IMR-90 (cell line): Measurements from ENCODE around the gene SPOCK3.

Source experiments
- BHLHE40 ChIP-seq: fragments of 150-350 bp; IDR thresholded peaks from 2 replicates; pipeline ENCODE4 v1.6.1; 2016; ENCODE audit warnings: mild to moderate bottlenecking, low read depth, low read length
- CEBPB ChIP-seq: IDR thresholded peaks from 2 replicates; pipeline ENCODE4 v1.6.1; 2012; ENCODE audit warnings: low read depth, low read length, improper control_type of control experiment
- CHD1 ChIP-seq: IDR thresholded peaks from 2 replicates; pipeline ENCODE4 v1.6.1; 2012; ENCODE audit warnings: low read depth, low read length, improper control_type of control experiment
- CTCF ChIP-seq: conservative IDR thresholded peaks from 2 replicates; pipeline ENCODE4 v1.5.1; 2012; ENCODE audit warnings: mild to moderate bottlenecking, low read depth, low read length, improper control_type of control experiment
- FOS ChIP-seq: fragments of 150-350 bp; IDR thresholded peaks from 2 replicates; pipeline ENCODE4 v1.6.1; 2016; ENCODE audit warnings: low read depth, low read length
- MXI1 ChIP-seq: IDR thresholded peaks from 2 replicates; pipeline ENCODE4 v1.6.1; 2012; ENCODE audit warnings: low read depth, mild to moderate bottlenecking, low read length, moderate library complexity, borderline replicate concordance
- NFE2L2 ChIP-seq: fragments of 150-350 bp; IDR thresholded peaks from 2 replicates; pipeline ENCODE4 v1.6.1; 2016; ENCODE audit warnings: low read depth, mild to moderate bottlenecking, low read length
- POLR2A ChIP-seq: IDR thresholded peaks from 2 replicates; pipeline ENCODE4 v1.6.1; 2012; ENCODE audit warnings: mild to moderate bottlenecking, low read depth, low read length
- RAD21 ChIP-seq: IDR thresholded peaks from 2 replicates; pipeline ENCODE4 v1.6.1; 2012; ENCODE audit warnings: low read length, improper control_type of control experiment
- RCOR1 ChIP-seq: IDR thresholded peaks from 2 replicates; pipeline ENCODE4 v1.6.1; 2012; ENCODE audit warnings: mild to moderate bottlenecking, low read length, improper control_type of control experiment; ENCODE audit not compliant: insufficient replicate concordance
- RFX5 ChIP-seq: IDR thresholded peaks from 2 replicates; pipeline ENCODE4 v1.8.0; 2012; ENCODE audit warnings: low read depth, mild to moderate bottlenecking, low read length, moderate library complexity
- SMC3 ChIP-seq: fragments of 150-350 bp; IDR thresholded peaks from 2 replicates; pipeline ENCODE4 v1.6.1; 2016; ENCODE audit warnings: low read depth, mild to moderate bottlenecking, antibody characterized with exemption, low read length, moderate library complexity
- USF2 ChIP-seq: fragments of 150-350 bp; IDR thresholded peaks from 2 replicates; pipeline ENCODE4 v1.6.1; 2017; ENCODE audit warnings: mild to moderate bottlenecking, antibody characterized with exemption, low read length, low read depth

- TF ChIP-seq BHLHE40 (no peak), CTCF (no peak), RCOR1 (no peak), CEBPB (no peak), RFX5 (no peak), USF2 (no peak), RAD21 (no peak), NFE2L2 (no peak), MXI1 (no peak), POLR2A (no peak), FOS (no peak), SMC3 (no peak), CHD1 (no peak)
These were observed 494 bp downstream of the SPOCK3 start for GRCh38 chr4:167233685-167234315.
